ENCODE results near the gene SLC3A2. TPM values are rescaled to one million over a fixed set of nuclear protein-coding genes. Genes with fewer than 3 reads are reported as not detected.

SLC3A2 gene
- total and polyA plus RNA-seq, 2 donors (not counting 3 experiments of a cell fraction or from before 2014, with no cell fraction given) = 208 to 337 TPM

DNA sequence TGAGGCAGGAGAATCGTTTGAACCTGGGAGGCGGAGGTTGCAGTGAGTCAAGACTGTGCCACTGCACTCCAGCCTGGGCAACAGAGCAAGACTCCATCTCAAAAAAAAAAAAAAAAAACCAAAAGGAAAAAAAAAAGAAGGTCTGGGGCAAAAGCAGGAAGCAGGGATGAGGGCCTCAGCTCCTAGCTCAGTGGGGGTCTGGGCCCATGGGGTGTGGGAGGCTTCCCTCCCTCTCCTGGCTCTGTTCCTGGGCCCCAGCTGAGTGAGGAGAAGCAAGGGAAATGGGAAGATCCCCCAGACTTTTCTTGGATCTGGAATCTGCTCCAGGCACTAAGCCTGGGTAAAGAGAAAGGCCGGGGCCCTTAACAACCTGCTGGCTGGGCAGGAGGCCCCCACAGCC is 31.6 kb downstream of the SLC3A2 start:
- Histone ChIP-seq H3K4me2 (ENCODE audit: insufficient read depth, low read length) (no peak overlapping the region), H3K27ac (ENCODE audit: insufficient read depth, low read depth, low read length) (no peak overlapping the region), H3K36me3 (ENCODE audit: control insufficient read depth in 2 of 2, extremely low read depth in 1 of 2, insufficient read depth in 2 of 2, low read length in 2 of 2) (no peaks in the 10 kb centered on the region), H4K20me1 (replicated peaks; ENCODE audit: control insufficient read depth, extremely low read depth, insufficient read depth, low read length) (no peaks in the 10 kb centered on the region), H3K4me1 (ENCODE audit: control insufficient read depth, extremely low read depth, insufficient read depth, low read length) (peaks cover 3% of the 10 kb centered on the region), H3K4me3 (replicated peaks in 1 of 3; ENCODE audit: insufficient read depth in 1 of 3, low read depth in 1 of 3, low read length in 3 of 3) (no peak overlapping the region), H2AFZ (ENCODE audit: low read depth, low read length) (no peak overlapping the region), H3K9ac (replicated peaks; ENCODE audit: extremely low read depth, insufficient read depth, low read length) (no peak overlapping the region), H3K9me3 (replicated peaks; ENCODE audit: control insufficient read depth, insufficient read depth, low read length) (no peaks in the 10 kb centered on the region), H3K27me3 (ENCODE audit: control insufficient read depth in 2 of 2, insufficient read depth in 2 of 2, low read length in 2 of 2) (peaks cover 0 to 2% of the 10 kb centered on the region in 2 experiments), H3K9me1 (replicated peaks; ENCODE audit: control insufficient read depth, extremely low read depth, insufficient read depth, low read length) (no peaks in the 10 kb centered on the region), H3K79me2 (ENCODE audit: control insufficient read depth, insufficient read depth, low read length) (no peaks in the 10 kb centered on the region)
- intact Hi-C loops (cut with micrococcal nuclease) = no loop called here
- CTCF ChIA-PET = interaction anchor here (1.0 to 3.8 kb wide), 2 partner anchors 109 to 123 kb away, joined by 3 to 165 read pairs; no protein-coding TSS in a partner anchor
- DNase-seq (ENCODE audit: low read depth, low spot score) = no peak
- no TSS peak for BruUV-seq (replicated peaks)
- POLR2A ChIA-PET = no interaction called here
- dilution Hi-C loops (cut with MboI; ENCODE audit: extremely low pct_ligation_motif_present, low sequenced_read_pairs) = no loop called here
- TF ChIP-seq GATA2 (IDR thresholded peaks at IDR 0.05; ENCODE audit: insufficient read depth, insufficient read length, low read depth, low read length) = no peak
- TF ChIP-seq EZH2 (IDR thresholded peaks at IDR 0.05; ENCODE audit: borderline replicate concordance, low read depth, low read length, severe bottlenecking) = no peak
- no peak for TF ChIP-seq JUN (IDR thresholded peaks at IDR 0.05; ENCODE audit: borderline replicate concordance, insufficient read depth, insufficient read length, low read depth)
- no peak for TF ChIP-seq POLR2A (IDR thresholded peaks at IDR 0.05; ENCODE audit: low read depth, low read length)
- TF ChIP-seq, protein P1, sequence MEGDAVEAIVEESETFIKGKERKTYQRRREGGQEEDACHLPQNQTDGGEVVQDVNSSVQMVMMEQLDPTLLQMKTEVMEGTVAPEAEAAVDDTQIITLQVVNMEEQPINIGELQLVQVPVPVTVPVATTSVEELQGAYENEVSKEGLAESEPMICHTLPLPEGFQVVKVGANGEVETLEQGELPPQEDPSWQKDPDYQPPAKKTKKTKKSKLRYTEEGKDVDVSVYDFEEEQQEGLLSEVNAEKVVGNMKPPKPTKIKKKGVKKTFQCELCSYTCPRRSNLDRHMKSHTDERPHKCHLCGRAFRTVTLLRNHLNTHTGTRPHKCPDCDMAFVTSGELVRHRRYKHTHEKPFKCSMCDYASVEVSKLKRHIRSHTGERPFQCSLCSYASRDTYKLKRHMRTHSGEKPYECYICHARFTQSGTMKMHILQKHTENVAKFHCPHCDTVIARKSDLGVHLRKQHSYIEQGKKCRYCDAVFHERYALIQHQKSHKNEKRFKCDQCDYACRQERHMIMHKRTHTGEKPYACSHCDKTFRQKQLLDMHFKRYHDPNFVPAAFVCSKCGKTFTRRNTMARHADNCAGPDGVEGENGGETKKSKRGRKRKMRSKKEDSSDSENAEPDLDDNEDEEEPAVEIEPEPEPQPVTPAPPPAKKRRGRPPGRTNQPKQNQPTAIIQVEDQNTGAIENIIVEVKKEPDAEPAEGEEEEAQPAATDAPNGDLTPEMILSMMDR (IDR thresholded peaks at IDR 0.05; ENCODE audit: extremely low read depth in 1 of 2, insufficient read depth in 1 of 2, low read depth in 1 of 2, low read length in 2 of 2) = no peak
- TF ChIP-seq, protein P2, sequence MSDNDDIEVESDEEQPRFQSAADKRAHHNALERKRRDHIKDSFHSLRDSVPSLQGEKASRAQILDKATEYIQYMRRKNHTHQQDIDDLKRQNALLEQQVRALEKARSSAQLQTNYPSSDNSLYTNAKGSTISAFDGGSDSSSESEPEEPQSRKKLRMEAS (IDR thresholded peaks at IDR 0.05; ENCODE audit: insufficient read depth, insufficient read length) = no peak
- no peak for TF ChIP-seq FOS (IDR thresholded peaks at IDR 0.05; ENCODE audit: borderline replicate concordance, insufficient read depth, low read length)
- TF ChIP-seq POLR2AphosphoS5 (IDR thresholded peaks at IDR 0.05; ENCODE audit: insufficient read depth, low read depth, low read length) = no peak
- TF ChIP-seq MYC (IDR thresholded peaks at IDR 0.05; ENCODE audit: low read depth, low read length) = no peak
- FAIRE-seq = no peak

Data from endothelial cell of umbilical vein (primary cell).